ENCODE data around the gene BMP5. TPM values are rescaled to one million over a fixed set of nuclear protein-coding genes. Genes with fewer than 3 reads are reported as not detected.

The BMP5 gene
- total RNA-seq, 4 donors from 2014 or later, result 0.10 TPM; not detected in 3

- no peak for DNase-seq (ENCODE audit: low spot score in 2 of 2)
- H3K4me3 ChIP-seq (ENCODE audit: low read depth, poor library complexity, severe bottlenecking), result no peak overlapping the region
- no peak for TF ChIP-seq CTCF (IDR thresholded peaks at IDR 0.05)
- no peak for TF ChIP-seq POLR2A (IDR thresholded peaks at IDR 0.05)
- intact Hi-C loops (cut with DNase I; ENCODE audit: low total_unique reads), result no loop called here
Observed at GRCh38 chr6:55775029-55775318, 100.4 kb downstream of the BMP5 start.

GRCh38 chr6:55774286-55775028 is 100.9 kb downstream of the BMP5 start:
- DNase-seq (ENCODE audit: low spot score in 2 of 2), result no peak

GRCh38 chr6:55773620-55774216 is 101.7 kb downstream of the BMP5 start:
- TF ChIP-seq CTCF (IDR thresholded peaks at IDR 0.05) (no peak), POLR2A (IDR thresholded peaks at IDR 0.05) (no peak)
- 90 to 94% methylated on average over 9 of the region's 9 CpGs for whole genome bisulfite sequencing, 2 donors
- intact Hi-C loops (cut with DNase I; ENCODE audit: low total_unique reads), result no loop called here
- no peak overlapping the region for H3K4me3 ChIP-seq (ENCODE audit: low read depth, poor library complexity, severe bottlenecking)
- no peak for DNase-seq (ENCODE audit: low spot score in 2 of 2)

More at GRCh38 chr6:55774286-55775028, 100.9 kb downstream of the BMP5 start:
- no peak overlapping the region for H3K4me3 ChIP-seq (ENCODE audit: low read depth, poor library complexity, severe bottlenecking)
- intact Hi-C loops (cut with DNase I; ENCODE audit: low total_unique reads), result no loop called here
- TF ChIP-seq POLR2A (IDR thresholded peaks at IDR 0.05), result no peak
- no peak for TF ChIP-seq CTCF (IDR thresholded peaks at IDR 0.05)
- 72 to 77% methylated on average over 5 of the region's 5 CpGs for WGBS, 2 donors

- DNase-seq (ENCODE audit: low spot score in 2 of 2), result no peak
- H3K4me3 ChIP-seq (ENCODE audit: low read depth, poor library complexity, severe bottlenecking), result no peak overlapping the region
- TF ChIP-seq POLR2A (IDR thresholded peaks at IDR 0.05) (no peak), CTCF (IDR thresholded peaks at IDR 0.05) (no peak)
- intact Hi-C loops (cut with DNase I; ENCODE audit: low total_unique reads), result no loop called here
- WGBS, 2 donors, result 76 to 82% methylated on average over 3 of the region's 3 CpGs
Observed at GRCh38 chr6:55772730-55773129, 102.7 kb downstream of the BMP5 start.

GRCh38 chr6:55759536-55759935 is 115.9 kb downstream of the BMP5 start:
- 67 to 81% methylated on average over 1 of the region's 1 CpG for WGBS, 2 donors
- intact Hi-C loops (cut with DNase I; ENCODE audit: low total_unique reads), result no loop called here
- TF ChIP-seq CTCF (IDR thresholded peaks at IDR 0.05), result no peak
- TF ChIP-seq POLR2A (IDR thresholded peaks at IDR 0.05), result no peak
- no peak overlapping the region for H3K4me3 ChIP-seq (ENCODE audit: low read depth, poor library complexity, severe bottlenecking)
- DNase-seq (ENCODE audit: low spot score in 2 of 2), result no peak
